ENCODE measurements around the gene S1PR4.

- TF ChIP-seq CTCF (IDR thresholded peaks at IDR 0.05 in 2 of 3, conservative IDR thresholded peaks at IDR 0.05 in 1 of 3; ENCODE audit: insufficient read depth in 2 of 3, low read depth in 1 of 3, low read length in 3 of 3) = no peak
- TF ChIP-seq TCF3 (CRISPR knock-in tag; IDR thresholded peaks at IDR 0.05) = no peak
- TF ChIP-seq POLR2A (conservative IDR thresholded peaks at IDR 0.05) = no peak
- TF ChIP-seq MCM3 (IDR thresholded peaks at IDR 0.05) = no peak
- no peak for TF ChIP-seq TCF7L2 (IDR thresholded peaks at IDR 0.05; ENCODE audit: low read depth, low read length)
- no peak for TF ChIP-seq SMARCA5 (IDR thresholded peaks at IDR 0.05)
- no peak for TF ChIP-seq MXI1 (IDR thresholded peaks at IDR 0.05; ENCODE audit: low read depth, low read length)
- no peak for TF ChIP-seq POLR2AphosphoS2 (IDR thresholded peaks at IDR 0.05; ENCODE audit: low read length)
- TF ChIP-seq, protein P1, sequence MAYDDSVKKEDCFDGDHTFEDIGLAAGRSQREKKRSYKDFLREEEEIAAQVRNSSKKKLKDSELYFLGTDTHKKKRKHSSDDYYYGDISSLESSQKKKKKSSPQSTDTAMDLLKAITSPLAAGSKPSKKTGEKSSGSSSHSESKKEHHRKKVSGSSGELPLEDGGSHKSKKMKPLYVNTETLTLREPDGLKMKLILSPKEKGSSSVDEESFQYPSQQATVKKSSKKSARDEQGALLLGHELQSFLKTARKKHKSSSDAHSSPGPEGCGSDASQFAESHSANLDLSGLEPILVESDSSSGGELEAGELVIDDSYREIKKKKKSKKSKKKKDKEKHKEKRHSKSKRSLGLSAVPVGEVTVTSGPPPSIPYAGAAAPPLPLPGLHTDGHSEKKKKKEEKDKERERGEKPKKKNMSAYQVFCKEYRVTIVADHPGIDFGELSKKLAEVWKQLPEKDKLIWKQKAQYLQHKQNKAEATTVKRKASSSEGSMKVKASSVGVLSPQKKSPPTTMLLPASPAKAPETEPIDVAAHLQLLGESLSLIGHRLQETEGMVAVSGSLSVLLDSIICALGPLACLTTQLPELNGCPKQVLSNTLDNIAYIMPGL (CRISPR knock-in tag; IDR thresholded peaks at IDR 0.05) = no peak
- no peak for TF ChIP-seq KLF13 (tag; IDR thresholded peaks at IDR 0.05; ENCODE audit: borderline replicate concordance, low read depth)
- TF ChIP-seq CEBPB (tag; IDR thresholded peaks at IDR 0.05) = no peak
- no peak for TF ChIP-seq GABPB2 (CRISPR knock-in tag; conservative IDR thresholded peaks at IDR 0.05)
Observed at GRCh38 chr19:3171894-3172672, 6.5 kb upstream of the S1PR4 start.

Data from K562 (cell line).